GM21390 (cell line): ENCODE data around the gene COMTD1.

Source experiments
- ATAC-seq: cut with Tn5 transposase; IDR thresholded peaks from one replicate; pipeline ENCODE4 v1.9.1; 2021; ENCODE audit not compliant: unreplicated experiment

The COMTD1 gene

GRCh38 chr10:75245354-75246250 is 9.8 kb upstream of the COMTD1 start:
- ATAC-seq: no peak

DNA sequence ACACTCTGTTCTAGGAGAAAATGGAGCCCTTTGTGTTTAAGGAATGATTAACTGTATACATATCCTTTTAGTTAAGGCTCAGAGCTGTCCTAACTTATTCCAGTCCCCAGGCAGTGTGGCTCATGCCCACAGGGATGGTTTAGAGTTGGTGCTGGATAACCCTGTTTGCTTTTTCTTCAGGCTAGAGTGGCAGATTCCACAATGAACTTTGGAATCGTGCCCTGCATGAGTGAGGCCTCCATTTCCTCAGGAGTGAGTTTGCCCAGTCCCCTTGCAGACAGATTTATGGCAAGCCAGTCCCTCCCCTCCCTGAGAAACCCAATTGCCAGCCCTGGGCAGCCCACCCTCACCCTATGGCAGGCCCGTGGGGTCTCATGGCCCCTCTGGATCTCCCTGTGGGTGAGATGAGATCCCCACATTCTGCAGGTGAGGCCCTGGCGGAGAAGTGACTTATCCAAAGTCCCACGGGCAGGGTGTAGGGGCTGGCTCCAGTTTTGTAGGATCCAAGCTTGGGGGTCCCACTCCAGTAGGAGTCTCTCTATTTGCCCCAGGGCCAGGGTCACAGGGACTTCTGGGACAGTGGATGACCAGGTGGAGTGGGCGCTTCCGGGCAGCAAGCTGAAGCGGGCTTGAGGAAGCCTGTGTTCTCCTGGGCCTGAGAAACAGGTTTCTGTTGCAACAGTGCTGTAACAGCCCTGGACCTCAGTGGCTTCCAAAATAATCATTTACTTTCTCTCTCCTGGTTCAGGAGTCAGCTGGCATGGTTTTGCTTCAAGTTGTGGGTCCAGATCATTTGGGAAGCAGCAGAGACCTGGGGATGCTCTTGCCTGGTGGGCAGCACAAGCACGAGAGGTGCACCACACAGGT is 9.0 kb upstream of the COMTD1 start:
- ATAC-seq: no peak

DNA sequence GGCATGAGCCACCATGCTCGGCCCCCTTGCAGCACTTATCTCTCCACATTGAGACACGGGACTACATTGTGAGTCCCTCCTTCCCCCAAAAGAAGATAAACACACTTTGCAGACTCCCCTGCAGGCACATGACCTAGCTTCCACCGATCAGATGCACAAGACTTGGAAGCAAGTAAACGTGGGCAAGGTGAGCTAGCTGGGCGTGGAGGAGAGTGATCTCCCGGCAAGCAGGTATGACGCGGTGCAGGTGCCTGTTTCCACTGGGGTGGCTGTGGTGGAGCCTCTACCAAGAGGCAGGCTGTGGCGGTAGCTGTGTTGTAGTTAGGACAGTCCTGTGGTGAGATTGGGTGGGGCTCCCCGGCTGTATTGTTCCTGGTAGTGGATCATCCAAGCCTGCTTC is 7.7 kb upstream of the COMTD1 start:
- no peak for ATAC-seq

DNA sequence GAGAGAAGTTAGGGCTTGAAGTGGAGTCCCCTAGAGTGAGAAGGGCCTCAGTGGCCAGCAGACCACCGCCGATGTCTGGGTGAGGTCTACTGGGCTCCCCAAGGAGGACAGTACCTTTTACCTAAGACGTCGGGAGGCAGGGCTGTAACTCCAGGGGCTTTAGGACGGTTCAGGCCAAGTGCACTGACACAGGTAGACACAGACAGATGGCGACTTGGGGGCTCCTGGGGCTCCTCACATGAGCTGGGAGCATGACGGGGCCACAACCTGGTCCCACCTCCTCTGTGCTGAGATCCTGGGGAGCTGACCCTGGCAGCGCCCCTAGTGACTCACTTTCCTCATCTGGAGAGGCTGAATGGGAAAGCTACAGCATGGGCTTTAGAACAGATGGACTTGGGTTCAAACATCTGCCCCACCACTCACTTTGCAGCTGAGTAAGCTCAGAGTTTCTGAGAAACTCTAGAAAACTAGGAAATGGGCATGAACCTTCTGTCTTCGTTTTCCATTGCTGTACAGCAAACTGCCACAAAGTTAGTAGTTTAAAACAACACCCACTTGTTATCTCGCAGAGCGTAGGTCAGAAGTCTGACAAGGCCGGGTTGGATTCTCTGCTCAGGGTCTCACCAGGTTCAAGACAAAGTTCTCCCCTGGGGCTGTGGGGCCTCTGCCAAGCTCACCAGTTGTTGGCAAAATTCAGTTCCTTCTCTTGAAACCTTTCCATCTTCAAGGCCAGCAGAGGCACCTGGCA is 4.7 kb upstream of the COMTD1 start:
- no peak for ATAC-seq

GRCh38 chr10:75239096-75239790 is 3.5 kb upstream of the COMTD1 start:
- no peak for ATAC-seq

GRCh38 chr10:75238182-75239095 is 2.7 kb upstream of the COMTD1 start:
- ATAC-seq: no peak

GRCh38 chr10:75236178-75236825 is 545 bp upstream of the COMTD1 start:
- ATAC-seq: no peak

GRCh38 chr10:75234683-75235374 is 928 bp downstream of the COMTD1 start:
- peak; percentile 7 for ATAC-seq

DNA sequence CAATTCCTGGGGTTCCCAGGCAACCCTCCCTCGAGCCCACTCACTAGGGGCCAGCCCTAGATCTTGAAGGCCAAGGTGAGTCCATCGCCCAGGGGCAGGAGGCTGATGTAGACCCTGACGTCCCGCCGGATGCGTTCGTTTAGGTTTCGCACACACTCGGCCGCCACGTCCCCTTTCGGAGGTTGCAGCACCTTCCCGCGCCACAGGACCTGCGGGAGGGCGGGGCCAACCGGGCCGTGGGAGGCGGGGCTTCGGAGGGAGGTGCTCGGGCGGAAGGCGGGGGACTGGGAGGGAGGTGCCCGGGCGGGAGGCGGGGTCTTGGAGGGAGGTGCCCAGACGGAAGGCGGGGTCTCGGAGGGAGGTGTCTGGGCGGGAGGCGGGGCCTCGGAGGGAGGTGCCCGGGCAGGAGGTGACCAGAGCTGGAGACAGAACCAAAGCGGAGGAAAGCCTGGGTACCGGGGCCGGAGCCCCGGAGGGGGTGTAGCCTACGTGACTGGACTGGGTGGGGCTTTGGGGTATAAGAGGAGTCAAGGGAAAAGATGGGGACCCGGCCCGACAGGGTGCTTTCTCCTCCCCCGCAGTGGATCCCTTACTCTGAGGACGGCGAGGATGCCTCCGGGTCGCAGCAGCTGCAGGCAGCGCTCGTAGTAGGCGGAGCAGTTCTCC is 1.6 kb downstream of the COMTD1 start:
- ATAC-seq: peak; percentile 50

- ATAC-seq: no peak
These were observed 2.2 kb downstream of the COMTD1 start for GRCh38 chr10:75233444-75234016.

- ATAC-seq: no peak
These were observed 3.8 kb downstream of the COMTD1 start for GRCh38 chr10:75231672-75232581.

- ATAC-seq: peak; percentile 41
These were observed 5.1 kb downstream of the COMTD1 start for GRCh38 chr10:75230600-75231038.

DNA sequence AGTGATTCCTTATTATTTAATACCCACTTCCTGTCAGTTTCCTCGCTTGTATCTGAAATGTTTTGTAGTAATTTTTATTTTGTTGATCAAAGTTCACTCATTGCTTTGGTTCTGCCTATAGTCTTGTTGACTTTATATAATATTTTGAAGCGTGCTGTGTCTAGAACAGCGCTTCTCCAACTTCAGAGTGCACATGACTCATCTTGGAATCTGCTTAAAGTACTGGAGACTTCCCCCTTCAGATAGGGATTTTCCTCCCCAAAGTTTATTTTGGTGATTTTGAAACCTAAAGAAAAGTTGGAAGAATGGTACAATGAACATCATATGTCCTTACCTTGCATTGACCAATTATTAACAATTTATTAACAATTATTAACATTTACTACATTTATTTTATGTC is 5.8 kb downstream of the COMTD1 start:
- no peak for ATAC-seq

- no peak for ATAC-seq
These were observed 6.9 kb downstream of the COMTD1 start for GRCh38 chr10:75228834-75229233.

- no peak for ATAC-seq
These were observed 7.5 kb downstream of the COMTD1 start for GRCh38 chr10:75228278-75228677.

DNA sequence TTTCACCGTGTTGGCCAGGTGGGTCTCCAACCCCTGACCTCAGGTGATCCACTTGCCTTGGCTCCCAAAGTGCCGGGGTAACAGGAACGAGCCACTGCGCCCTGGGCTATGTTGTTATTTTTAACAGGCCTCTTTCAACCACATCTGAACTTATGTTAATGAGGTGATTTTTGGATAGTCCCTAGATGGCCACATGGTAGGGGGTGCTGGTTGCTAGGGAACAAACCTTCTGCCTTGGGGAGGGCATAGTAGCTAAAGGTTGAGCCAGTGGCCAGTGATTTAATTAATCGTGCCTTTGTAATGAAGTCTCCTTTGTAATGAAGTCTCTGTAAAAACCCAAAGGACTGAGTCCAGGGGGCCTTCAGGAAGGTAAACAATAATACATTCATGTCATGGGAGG is 9.1 kb downstream of the COMTD1 start:
- no peak for ATAC-seq

DNA sequence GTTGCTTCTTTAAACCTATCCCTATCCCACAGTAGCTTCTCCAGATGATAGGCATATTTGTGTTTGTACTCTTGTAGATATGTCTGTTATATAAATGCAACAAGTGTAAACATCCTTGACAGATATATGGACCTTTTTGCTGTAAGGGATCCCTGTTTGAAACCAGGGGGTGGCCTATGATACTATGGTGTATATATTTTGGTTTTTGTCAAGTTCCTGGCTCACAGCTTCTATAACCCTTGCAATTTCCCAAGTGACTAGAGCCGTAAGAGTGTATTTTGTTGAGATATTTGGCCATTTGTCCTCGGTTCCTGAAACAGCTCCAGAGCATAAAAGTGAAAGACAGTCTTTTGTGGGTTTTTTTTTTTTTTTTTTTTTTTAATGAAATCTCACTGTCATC is 9.7 kb downstream of the COMTD1 start:
- no peak for ATAC-seq
